ENCODE measurements around the gene PARN. TPM values are rescaled to one million over a fixed set of nuclear protein-coding genes. Genes with fewer than 3 reads are reported as not detected.

The PARN gene
- polyA plus RNA-seq, 1 donor from 2014 or later, result 22.3 TPM

GRCh38 chr16:14486520-14487303, 143.3 kb downstream of the PARN start:
- Histone ChIP-seq H3K4me3 (ENCODE audit: low read length) (no peak overlapping the region), H3K4me2 (ENCODE audit: low read length) (no peak overlapping the region), H3K9me3 (ENCODE audit: low read length) (no peaks in the 10 kb centered on the region), H3K27me3 (ENCODE audit: insufficient read depth, low read depth, low read length) (no peaks in the 10 kb centered on the region), H3F3A (ENCODE audit: insufficient read depth, low read length, poor library complexity, severe bottlenecking) (no peaks in the 10 kb centered on the region), H3K36me3 (ENCODE audit: insufficient read depth, low read length) (no peaks in the 10 kb centered on the region), H2AFZ (ENCODE audit: low read depth, low read length) (no peak overlapping the region), H4K20me1 (ENCODE audit: insufficient read depth) (no peaks in the 10 kb centered on the region), H3K9ac (ENCODE audit: low read length) (no peak overlapping the region), H3K27ac (ENCODE audit: low read length) (no peak overlapping the region), H3K9me2 (ENCODE audit: insufficient read depth, low read length) (no peaks in the 10 kb centered on the region), H3K79me2 (replicated peaks; ENCODE audit: insufficient read depth, low read length) (no peaks in the 10 kb centered on the region)
- TF ChIP-seq EP300 (conservative IDR thresholded peaks at IDR 0.05; ENCODE audit: poor library complexity, severe bottlenecking) (no peak), POLR2AphosphoS5 (IDR thresholded peaks at IDR 0.05) (no peak), REST (IDR thresholded peaks at IDR 0.05; ENCODE audit: borderline replicate concordance) (no peak), CTCF (IDR thresholded peaks at IDR 0.05; ENCODE audit: poor library complexity, severe bottlenecking) (no peak), MXI1 (conservative IDR thresholded peaks at IDR 0.05; ENCODE audit: poor library complexity, severe bottlenecking) (no peak)

- no peaks in the 10 kb centered on the region for H3K36me3 ChIP-seq (ENCODE audit: insufficient read depth, low read length)
- H3K27me3 ChIP-seq (ENCODE audit: insufficient read depth, low read depth, low read length), result no peaks in the 10 kb centered on the region
- H3K9me2 ChIP-seq (ENCODE audit: insufficient read depth, low read length), result no peaks in the 10 kb centered on the region
- no peaks in the 10 kb centered on the region for H4K20me1 ChIP-seq (ENCODE audit: insufficient read depth)
- H3K9ac ChIP-seq (ENCODE audit: low read length), result no peak overlapping the region
- no peak overlapping the region for H3K27ac ChIP-seq (ENCODE audit: low read length)
- no peak overlapping the region for H3K4me2 ChIP-seq (ENCODE audit: low read length)
- H3F3A ChIP-seq (ENCODE audit: insufficient read depth, low read length, poor library complexity, severe bottlenecking), result no peaks in the 10 kb centered on the region
- H3K79me2 ChIP-seq (replicated peaks; ENCODE audit: insufficient read depth, low read length), result no peaks in the 10 kb centered on the region
- TF ChIP-seq EP300 (conservative IDR thresholded peaks at IDR 0.05; ENCODE audit: poor library complexity, severe bottlenecking) (no peak), REST (IDR thresholded peaks at IDR 0.05; ENCODE audit: borderline replicate concordance) (no peak), CTCF (IDR thresholded peaks at IDR 0.05; ENCODE audit: poor library complexity, severe bottlenecking) (no peak), MXI1 (conservative IDR thresholded peaks at IDR 0.05; ENCODE audit: poor library complexity, severe bottlenecking) (no peak), POLR2AphosphoS5 (IDR thresholded peaks at IDR 0.05) (no peak), EZH2 (IDR thresholded peaks at IDR 0.05; ENCODE audit: borderline replicate concordance, insufficient read depth, low read length, poor library complexity, severe bottlenecking) (no peak), RAD21 (conservative IDR thresholded peaks at IDR 0.05) (no peak), SMC3 (conservative IDR thresholded peaks at IDR 0.05; ENCODE audit: poor library complexity) (no peak), TAF1 (IDR thresholded peaks at IDR 0.05; ENCODE audit: low read depth) (no peak)
- H2AFZ ChIP-seq (ENCODE audit: low read depth, low read length), result no peak overlapping the region
- H3K9me3 ChIP-seq (ENCODE audit: low read length), result no peaks in the 10 kb centered on the region
- H3K4me3 ChIP-seq (ENCODE audit: low read length), result no peak overlapping the region
Measured at GRCh38 chr16:14485811-14486519, 144.1 kb downstream of the PARN start.

Measured in neural cell (in vitro differentiated cells).